ENCODE measurements around the gene OR56A1. TPM values are rescaled to one million over a fixed set of nuclear protein-coding genes. Genes with fewer than 3 reads are reported as not detected.
"Not testable (repeated sequence)": the region's sequence is repeated elsewhere in the genome, so short reads cannot be mapped to it uniquely, and the experiment has no call there.

The OR56A1 gene, protein sequence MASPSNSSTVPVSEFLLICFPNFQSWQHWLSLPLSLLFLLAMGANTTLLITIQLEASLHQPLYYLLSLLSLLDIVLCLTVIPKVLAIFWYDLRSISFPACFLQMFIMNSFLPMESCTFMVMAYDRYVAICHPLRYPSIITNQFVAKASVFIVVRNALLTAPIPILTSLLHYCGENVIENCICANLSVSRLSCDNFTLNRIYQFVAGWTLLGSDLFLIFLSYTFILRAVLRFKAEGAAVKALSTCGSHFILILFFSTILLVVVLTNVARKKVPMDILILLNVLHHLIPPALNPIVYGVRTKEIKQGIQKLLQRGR
- total RNA-seq (2014; rRNA removed; shearing (Covaris generic)) = 0.04 TPM in 1 of 2 replicates, not detected in the other

DNA sequence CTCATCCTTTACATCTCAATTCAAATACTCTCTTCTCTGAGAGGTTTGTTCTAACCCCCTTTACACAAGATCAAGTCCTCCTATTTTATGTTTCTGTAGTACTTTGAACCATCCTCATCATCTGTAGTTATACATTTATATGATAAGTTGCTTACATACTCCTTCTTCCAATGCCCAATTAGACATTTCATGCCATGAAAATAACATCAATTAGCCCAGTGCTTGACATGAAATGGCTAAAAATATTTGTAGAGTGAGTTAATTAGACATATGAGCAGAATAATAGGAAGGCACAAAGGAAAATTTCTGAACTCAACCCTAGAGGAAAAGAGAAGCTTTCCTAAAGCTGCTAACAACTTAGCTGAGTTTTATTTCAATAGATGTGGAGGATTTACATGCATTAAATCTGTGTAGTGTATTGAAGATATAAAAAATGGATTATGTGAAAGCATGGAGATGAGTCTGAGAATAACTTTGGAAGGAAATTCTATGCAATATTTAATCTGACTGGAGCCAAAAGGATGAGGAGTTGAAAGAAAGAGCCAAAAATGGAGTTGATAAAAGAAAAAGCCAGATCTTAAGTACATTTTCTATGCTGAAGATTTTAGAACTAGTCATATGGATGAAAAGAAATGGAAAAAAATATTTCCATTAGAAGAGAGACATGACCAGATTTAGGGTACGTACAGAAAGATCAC lies at the start of gene OR56A1:
OR56A1 (minus strand) TSS at position 51 of the 698 bp plus-strand sequence. CDS start 3,066 bp downstream, outside the sequence.
- no peak for DNase-seq (ENCODE audit: low spot score)

DNA sequence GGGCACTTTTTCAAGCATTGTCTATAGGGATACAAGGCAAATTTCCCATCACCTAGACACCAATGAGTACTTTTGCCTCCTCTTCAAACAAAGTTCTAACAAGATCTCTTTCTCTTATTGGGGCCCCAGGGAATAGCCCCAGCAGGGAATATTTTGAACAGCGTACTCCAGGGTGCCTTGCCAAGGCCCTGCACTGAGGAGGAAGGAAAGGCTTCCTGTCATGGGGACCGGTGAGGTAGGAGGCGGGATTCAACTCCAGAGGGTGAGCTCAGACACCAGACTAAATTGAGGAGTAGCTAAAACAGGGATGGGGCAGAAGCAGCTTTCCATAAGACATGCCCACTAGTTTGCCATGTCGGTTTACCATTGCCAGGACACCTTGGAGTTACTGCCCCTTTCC lies 48.9 kb upstream of the OR56A1 start:
- DNase-seq (ENCODE audit: low spot score) = no peak

DNA sequence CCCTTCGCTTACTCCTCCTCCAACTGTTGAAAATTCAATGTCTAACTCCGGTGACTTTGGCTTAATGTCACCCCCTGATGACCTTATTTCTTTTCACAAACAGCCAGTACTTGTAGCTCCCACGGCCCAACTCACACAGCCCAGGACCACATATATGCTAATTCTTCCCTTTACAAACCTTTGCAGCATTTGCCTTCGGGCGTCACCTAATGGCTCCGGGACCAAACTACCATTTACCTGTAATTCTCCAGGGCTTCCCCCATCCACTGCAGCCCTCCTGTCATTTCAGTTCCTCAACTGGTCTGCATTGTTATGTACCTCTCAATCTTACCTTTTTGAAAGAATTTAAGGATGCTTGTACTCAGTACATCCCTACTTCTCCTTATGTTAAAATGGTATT lies 47.2 kb upstream of the OR56A1 start:
- no peak for DNase-seq (ENCODE audit: low spot score)

DNA sequence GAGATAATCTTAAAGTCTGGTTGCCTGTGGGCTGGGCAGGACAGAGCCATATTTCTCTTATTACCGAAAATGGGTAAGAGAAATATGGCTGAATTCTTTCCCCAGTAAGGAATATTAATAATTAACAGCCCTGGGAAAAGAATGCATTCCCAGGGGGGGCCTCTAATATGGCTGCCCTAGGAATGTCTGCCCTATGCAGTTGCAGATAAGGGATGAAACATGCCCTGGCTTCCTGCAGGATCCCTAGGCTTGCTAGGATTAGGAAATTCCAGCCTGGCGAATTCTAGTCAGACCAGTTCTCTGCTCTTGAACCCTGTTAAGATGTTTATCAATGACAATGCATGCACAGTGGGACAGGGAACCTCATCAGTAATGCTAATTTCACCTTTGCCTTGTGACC lies 45.9 kb upstream of the OR56A1 start:
- DNase-seq (ENCODE audit: low spot score) = not testable (repeated sequence)

DNA sequence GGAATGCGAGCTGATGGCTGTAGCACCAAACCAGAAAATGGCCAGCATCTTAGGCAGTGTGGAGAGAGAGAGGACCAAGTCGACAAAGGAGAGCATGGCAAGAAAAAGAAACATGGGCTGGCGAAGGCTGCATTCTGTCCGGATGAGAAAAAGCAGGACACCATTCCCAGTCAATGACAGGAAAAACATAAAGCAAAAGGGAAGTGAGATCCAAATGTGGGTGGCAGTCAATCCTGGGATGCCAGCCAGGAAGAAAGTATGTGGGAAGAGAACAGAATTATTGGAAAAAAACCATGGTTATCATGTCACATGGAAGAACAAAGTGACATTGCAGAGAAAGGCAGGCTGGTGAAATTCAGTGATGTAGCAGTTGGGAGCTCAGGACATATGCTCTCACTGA lies 36.9 kb upstream of the OR56A1 start:
- no peak for DNase-seq (ENCODE audit: low spot score)

DNA sequence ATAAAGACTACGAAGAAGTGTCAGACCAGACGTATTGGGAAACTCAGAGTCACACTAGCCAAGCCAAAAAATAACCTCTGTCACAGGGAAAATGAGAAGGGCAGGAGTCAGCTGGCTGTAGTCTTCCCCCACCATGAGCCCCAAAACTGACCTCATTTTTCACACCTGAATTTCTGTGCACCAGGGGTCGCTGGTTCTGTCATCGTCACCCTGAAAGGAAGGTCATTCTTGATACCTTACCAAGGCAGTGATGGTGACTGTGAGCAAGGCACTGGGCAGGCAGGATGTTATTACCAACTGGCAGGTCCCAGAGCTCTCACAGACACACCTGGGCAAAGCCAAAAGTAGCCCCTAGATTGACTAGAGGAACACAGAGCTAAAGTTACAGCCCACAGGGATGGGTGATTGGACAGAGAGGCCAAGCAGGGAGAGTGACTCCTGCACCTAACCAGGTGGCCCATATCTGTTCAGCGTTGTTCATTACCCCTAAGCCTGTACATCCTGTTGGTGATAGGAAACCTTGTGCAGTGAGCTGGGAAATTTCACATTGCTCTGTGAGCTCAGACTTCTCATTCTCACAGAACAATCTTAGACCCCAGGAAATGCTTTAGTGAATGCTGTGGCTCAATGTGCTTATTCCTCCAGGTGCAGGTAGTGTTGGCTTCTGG lies 32.3 kb upstream of the OR56A1 start:
- DNase-seq (ENCODE audit: low spot score) = no peak

DNA sequence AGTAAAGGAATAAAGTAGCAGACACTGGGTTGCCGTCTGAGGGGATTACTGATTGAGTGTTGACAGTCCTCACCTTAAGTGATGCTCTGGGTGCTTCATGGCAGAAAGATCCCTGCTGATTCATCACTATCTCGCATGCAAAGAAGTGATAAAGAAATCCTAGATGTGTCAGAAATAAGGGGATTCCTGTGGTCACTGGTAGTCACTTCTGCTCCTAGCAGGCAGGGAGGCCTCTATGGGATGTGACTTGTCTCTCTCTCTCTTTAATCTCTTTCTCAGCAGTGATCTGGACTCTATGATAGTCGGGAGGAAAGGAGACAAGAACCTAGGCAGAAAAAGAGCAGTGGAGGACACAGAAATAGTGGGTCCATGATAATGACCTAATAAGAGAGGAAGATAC lies 30.9 kb upstream of the OR56A1 start:
- DNase-seq (ENCODE audit: low spot score) = no peak

DNA sequence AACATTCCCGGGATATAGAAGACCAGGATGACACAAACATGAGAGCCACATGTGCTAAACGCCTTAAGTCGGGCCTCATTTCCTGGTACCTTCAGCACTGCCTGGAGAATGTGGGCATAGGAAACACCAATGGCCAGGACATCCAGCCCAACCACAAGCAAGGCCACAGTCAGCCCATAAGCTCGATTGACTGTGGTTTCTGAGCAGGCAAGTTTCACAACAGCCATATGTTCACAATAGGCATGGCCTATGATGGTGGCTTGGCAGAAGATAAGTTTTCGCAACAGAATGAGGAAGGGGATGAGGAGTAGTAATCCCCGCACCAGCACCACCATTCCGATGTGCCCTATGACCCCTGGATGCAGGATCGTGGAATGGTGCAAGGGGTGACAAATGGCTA lies 26.9 kb upstream of the OR56A1 start:
- no peak for DNase-seq (ENCODE audit: low spot score)

DNA sequence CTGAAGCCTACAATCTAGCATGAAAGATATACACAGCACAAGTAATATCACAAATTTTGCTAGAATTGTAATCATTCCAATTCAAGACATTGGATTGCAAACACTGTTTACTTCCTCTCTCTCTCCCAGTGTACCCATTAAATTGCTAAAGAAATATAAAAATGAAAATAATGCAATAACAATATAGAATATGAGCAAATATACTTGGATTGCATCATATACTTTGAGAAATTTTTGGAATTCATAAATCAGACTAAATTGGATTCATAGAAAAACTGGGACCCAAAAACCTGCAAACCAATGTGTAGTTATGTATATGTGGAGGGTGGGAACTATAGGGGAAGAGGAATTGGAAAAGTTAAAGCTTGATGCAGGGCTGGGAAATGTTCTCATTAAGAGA lies 25.0 kb upstream of the OR56A1 start:
- no peak for DNase-seq (ENCODE audit: low spot score)

DNA sequence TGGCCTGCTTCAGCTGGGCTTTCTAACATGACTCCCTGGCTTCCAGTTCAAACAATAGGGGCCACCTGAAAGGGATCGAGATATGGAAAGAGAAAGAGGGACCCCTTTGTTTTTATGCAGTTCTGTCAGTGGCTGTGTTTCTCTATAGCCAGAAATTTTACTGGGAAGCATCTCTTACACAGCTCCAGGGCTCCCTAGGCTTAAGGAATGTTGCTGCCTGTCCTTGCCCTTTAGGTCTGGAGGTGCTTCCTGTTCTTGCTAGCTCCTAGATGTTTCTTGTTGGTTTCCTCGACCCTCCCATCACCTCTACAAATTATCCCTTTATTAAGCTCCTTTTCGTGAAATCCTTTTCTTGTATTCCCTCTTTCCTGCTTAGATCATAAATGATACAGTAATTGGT lies 21.8 kb upstream of the OR56A1 start:
- no peak for DNase-seq (ENCODE audit: low spot score)

DNA sequence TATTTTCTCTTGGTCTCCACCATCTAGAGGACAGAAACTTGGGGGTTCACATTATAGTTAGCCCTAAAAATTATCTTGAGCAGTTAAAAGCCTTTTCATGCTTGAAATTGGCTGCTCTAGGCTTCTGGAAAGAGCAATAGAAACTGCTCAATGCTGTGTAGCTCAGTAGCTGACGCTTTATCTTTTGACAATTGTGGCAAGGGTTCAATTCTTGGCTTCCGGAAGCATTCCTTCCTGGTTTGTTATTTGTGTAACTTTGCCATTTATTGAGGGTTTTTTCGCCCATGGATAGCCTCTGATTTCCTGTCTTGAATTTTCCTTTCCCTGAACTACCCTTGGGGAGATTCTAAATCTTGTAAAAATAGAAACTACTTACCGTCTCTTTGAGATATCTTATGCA lies 10.3 kb upstream of the OR56A1 start:
- DNase-seq (ENCODE audit: low spot score) = no peak

DNA sequence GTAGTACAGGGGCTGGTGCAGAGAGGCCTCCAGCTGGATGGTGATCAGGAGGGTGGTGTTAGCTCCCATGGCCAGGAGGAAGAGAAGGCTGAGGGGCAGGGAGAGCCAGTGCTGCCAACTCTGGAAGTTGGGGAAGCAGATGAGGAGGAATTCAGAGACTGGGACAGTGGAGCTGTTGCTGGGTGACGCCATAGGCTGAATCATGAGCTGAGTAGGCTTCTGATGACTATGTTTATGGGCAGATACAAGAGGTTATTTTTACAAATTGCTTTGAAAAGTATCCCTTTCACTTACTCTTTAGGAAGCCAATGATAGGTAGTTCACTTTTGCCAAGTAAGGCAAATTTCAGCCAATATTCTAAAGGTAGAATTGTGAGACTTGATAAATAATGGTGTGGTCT lies 3.1 kb downstream of the OR56A1 start:
- DNase-seq (ENCODE audit: low spot score) = no peak

DNA sequence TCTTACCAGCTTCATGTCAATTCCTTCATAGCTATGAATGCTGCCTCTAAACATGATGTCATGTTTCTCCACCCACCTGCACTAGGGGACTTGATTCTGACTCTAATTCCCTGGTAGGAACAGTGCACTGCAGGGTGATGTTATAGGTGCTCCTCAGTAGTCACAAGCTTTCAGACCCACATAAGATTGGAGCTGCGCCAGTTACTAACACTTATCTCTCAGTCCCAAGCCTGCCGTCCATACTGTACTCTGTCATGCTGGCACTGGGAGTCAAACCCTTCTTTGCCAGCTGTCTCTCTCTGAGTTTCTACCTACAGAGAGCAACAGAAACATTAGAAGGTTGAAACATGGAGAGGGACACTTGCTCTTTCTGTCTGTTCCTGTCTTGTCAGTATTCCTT lies 5.5 kb downstream of the OR56A1 start:
- no peak for DNase-seq (ENCODE audit: low spot score)

DNA sequence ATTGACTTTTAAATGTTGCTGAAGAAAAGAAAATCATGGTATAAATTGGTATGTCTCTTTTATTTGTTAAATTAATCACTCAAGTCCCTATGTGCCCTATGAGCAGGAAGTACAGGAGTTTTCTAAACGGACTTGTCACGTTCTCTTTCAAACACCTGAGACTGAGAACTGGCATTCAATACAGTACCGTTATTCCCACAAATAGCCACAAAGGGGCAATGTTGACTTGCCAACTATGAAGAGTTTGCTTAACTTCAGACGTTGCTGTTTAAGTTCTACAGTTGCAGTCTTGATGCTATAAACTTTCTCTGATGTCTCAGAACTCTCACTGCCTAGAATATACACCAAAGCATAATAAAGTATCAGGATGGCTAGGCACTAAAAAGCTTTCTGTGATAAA lies 7.6 kb downstream of the OR56A1 start:
- no peak for DNase-seq (ENCODE audit: low spot score)

DNA sequence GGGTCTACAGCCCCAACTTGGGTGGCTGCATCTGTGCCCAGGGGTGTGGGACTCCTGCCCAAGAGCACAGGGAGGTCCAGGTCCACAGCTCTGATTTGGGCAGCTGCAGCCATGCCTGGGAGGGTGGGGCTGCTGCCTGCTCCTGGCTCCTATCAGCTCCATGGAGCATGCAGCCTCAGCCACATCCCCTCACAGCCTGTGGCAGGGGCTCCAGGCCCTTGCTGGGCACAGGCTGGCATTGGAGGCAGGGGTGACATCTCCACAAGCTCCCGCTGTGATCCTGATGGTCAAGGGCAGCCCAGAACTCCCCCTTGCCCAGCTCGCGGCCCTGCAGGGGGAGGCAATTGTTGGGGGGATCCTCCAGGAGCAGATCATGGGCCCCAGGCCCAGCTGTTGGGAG lies 17.5 kb downstream of the OR56A1 start:
- no peak for DNase-seq (ENCODE audit: low spot score)

DNA sequence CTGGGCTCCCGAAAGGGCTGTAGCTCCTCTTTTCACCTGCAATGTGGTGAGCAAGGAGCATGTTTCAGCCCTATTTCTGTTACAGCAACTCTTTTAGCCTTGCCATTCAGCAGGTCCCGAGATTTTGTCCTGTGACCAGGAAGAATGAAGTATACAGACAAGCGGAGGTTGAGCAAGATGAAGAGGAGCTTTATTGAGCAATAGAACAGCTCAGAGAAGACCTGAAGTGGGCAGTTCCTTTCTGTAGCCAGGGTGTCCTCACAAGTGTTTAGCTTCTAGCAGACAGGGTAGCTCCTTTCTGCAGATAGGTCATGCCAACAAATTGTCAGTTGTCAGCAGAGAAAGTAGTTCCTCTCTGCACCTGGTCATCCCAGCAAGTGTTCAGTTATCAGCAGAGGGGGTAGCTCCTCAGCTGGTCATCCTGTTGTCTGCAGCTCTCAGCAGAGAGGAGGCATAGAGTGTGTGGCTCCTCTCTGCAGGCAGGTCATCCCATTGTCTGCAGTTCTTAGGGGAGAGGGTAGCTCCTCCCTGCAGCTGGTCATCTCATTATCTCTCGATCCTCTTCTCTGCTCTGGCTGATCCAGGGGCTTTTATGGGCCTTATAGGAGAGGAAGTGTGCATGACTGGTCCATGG lies 18.4 kb downstream of the OR56A1 start:
- no peak for DNase-seq (ENCODE audit: low spot score)

DNA sequence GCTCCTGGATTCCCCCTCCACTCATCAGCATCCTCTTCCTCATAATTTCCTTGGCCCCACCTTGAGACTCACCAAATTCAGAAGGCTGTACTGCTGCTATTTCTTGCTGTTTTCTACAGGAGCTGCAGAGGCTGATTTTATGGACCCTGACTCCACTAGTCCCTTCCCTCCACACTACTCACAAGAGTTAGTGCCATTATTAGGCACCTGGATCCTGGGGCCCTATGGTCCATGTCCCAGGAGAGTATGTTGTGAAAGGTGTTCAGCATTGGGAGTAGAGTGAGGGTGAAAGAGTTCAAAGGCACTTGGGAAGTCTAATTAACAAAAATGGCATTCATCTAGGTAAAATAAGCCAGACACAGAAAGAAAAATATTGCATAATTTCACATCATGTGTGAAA lies 23.7 kb downstream of the OR56A1 start, which contains the start of gene OR56A4:
OR56A4 (minus strand) TSS at position 101 of the 400 bp plus-strand sequence. CDS start 3,954 bp downstream, outside the sequence.
- no peak for DNase-seq (ENCODE audit: low spot score)

DNA sequence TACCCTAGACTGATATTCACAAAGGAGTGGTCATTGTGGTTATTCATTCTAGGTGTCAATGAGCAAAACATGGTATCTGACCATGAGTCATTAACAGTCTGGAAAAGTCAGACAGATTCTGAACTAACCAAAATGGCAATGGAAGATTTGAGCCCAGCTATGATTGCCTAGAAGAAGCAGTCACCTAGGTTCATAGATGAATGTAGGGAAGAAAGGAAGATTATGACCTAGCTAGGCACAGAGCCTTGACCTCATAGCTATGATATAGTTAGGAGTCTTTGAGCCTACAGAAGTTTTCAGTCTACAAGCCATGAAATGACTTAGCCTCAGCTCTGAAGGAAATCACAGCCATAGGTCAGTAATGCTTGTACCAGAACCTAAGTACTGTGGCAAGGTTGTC lies 24.2 kb downstream of the OR56A1 start:
- no peak for DNase-seq (ENCODE audit: low spot score)

DNA sequence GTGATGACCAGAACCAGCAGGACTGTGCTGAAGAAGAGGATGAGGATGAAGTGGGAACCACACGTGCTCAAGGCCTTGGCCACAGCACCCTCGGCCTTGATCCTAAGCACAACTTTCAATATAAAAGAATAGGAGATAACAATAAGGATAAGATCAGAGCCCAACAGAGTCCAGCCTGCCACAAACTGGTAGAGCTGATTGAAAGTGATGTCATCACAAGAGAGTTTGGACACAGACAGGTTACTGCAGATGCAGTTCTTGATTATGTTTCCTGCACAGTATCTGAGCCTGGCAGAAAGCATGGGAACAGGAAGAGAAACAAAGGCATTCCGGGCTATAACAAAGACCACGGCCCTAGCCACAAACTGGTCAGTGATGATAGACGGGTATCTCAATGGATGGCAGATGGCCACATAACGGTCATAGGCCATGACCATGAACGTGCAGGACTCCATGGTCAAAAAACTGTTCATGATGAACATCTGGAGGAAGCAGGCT lies 28.3 kb downstream of the OR56A1 start:
- no peak for DNase-seq (ENCODE audit: low spot score)

DNA sequence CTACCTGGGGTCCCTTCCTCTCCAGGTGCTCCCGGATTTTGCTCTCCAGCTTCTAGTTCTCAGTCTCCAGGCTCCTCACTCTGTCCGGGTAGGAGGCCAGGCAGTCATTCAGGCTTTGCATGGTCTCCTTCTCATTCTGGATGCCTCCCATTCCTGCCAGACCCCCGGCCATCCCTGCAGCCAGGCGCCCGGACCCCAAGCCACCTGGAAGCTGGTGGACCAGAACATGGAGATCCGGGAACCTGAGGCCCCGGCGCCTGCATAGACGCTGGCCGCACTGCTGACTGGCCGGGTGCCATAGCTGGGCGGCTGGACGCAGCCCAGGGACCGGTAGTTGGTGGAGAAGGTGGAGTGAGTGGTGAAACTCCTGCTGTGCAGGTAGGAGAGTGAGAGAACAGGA lies 35.8 kb downstream of the OR56A1 start:
- DNase-seq (ENCODE audit: low spot score) = no peak

DNA sequence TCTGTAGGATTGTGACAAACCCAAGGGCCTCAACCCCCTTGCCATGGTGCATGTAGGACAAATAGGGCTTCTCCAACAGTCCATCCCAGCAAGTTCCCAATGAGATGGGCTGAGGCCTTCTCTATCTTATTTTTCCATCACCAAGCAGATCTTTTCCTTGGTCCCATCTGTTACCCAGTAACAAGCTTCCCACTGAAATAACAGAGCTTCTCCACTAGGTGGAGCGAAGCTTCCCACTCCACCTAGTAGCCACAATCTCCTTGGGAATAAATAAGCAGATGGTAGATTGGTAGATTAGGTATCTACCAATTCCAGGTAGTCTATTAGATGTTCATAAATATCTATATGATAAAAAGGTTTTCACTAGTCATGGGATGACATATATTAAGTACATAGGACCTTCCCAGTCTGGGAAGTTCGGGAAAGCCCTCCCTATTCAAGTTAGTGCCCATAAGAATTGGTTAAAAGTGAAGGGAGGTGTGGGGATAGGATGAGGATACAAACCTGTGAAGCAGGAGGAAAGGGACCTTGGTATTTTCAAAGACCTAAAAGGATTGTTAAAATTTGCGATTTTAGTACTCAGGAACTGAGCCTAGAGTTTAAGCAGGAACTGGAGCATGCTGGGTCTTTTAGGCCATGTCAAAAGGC lies 37.8 kb downstream of the OR56A1 start:
- peak; percentile 21 for DNase-seq (ENCODE audit: low spot score)

DNA sequence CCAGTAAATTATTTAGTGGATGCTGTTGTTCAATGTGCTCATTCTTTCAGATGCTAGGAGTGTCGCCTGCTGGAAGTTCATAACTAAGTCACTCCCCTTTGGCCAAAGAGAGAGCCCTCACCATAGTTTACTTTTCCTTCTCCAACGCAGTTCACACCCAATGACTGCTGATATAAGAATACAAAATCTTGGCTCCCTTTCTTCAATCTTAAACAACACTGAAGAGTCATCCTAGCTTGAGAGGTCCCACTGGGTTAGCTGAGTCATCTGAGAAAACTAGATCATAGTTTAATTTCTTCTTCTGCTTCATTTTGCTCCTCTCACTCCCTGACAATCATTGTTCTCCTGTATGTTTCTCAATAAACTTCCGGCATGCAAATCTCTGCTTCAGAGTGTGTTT lies 38.4 kb downstream of the OR56A1 start:
- no peak for DNase-seq (ENCODE audit: low spot score)

Measured in H4 (cell line).